C4-2B (cell line): ENCODE measurements around the gene SOX5.

Experiments
- ZFX ChIP-seq: fragments of 450-650 bp; IDR thresholded peaks from 2 replicates; pipeline ENCODE4 v1.6.1; 2017
- TF ChIP-seq, protein P1 (sequence below): fragments of 450-650 bp; conservative IDR thresholded peaks from 2 replicates; pipeline ENCODE4 v1.5.1; 2017; ENCODE audit warnings: mild to moderate bottlenecking

DNA sequence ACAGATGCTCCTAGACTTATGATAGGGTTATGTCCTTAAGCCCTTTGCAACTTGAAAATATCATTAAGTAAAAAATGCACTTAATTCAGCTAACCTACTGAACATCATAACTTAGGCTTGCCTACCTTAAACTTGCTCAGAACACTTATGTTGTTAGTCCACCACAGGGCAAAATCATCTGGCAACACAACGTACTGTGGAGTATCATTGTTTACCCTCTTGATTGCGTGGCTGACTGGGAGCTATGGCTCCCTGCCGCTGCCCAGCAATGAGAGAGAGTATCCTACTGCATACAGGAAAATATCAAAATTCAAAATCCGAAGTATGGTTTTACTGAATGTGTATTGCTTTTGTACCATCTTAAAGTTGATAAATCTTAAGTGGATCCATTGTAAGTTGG lies 105.5 kb downstream of the SOX5 start:
- TF ChIP-seq, protein P1, sequence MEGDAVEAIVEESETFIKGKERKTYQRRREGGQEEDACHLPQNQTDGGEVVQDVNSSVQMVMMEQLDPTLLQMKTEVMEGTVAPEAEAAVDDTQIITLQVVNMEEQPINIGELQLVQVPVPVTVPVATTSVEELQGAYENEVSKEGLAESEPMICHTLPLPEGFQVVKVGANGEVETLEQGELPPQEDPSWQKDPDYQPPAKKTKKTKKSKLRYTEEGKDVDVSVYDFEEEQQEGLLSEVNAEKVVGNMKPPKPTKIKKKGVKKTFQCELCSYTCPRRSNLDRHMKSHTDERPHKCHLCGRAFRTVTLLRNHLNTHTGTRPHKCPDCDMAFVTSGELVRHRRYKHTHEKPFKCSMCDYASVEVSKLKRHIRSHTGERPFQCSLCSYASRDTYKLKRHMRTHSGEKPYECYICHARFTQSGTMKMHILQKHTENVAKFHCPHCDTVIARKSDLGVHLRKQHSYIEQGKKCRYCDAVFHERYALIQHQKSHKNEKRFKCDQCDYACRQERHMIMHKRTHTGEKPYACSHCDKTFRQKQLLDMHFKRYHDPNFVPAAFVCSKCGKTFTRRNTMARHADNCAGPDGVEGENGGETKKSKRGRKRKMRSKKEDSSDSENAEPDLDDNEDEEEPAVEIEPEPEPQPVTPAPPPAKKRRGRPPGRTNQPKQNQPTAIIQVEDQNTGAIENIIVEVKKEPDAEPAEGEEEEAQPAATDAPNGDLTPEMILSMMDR: no peak
- TF ChIP-seq ZFX: no peak
